Measurements from ENCODE around the gene ST3GAL3.

Gene ST3GAL3

DNA sequence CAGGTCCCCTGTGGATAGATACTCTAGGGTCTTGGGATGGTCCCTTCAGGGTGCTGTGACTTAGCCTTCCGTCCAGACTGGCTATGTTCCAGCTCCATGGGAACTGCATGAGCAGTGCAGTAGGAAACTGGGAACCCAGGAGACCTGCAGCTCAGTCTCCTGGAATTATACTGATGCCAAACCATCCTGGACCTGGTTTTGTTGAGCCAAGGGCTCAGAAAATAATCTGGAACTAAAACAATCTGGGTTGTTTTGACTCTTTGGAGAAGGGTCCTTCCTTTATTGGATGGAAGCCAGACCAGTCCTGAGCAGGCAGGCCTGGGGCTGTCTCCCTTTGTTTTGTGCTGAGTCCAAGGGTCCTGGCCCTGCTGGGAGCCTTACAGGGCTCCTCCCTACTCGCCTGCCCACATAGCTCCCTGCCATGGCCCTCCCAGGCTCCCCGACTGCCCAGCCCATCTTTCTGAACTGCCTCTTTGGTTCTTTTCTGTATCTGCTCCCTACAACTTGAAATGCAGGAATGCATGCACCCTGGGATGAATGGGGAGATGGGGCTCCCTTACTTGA, 240.6 kb downstream of the ST3GAL3 start:
- H3K27ac Mint-ChIP-seq, result peak overlapping the region; percentile 96
- peaks cover 55% of the 10 kb centered on the region for H3K4me1 Mint-ChIP-seq (ENCODE audit: low read depth)

DNA sequence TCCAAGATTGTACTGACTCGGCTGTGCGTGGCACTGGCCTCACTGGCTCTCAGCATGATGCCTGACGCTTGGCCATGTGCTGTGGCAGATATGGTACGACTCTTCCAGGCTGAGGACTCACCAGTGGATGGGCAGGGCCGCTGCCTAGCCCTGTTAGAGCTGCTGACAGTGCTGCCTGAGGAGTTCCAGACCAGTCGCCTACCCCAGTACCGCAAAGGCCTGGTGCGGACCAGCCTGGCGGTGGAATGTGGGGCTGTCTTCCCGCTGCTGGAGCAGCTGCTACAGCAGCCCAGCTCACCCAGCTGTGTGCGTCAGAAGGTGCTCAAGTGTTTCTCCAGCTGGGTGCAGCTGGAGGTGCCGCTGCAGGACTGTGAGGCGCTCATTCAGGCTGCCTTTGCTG, 242.3 kb downstream of the ST3GAL3 start:
- Mint-ChIP-seq H3K27me3 (no peaks in the 10 kb centered on the region), H3K9me3 (ENCODE audit: low read depth) (no peaks in the 10 kb centered on the region), H3K4me3 (no peak overlapping the region), H3K36me3 (peaks cover 5% of the 10 kb centered on the region), H3K27ac (no peak overlapping the region), H3K4me1 (ENCODE audit: low read depth) (peaks cover 48% of the 10 kb centered on the region)

More for the DNA sequence above, 240.6 kb downstream of the ST3GAL3 start:
- Mint-ChIP-seq H3K4me3 (peak overlapping the region; percentile 95), H3K36me3 (peaks cover 5% of the 10 kb centered on the region), H3K9me3 (ENCODE audit: low read depth) (no peaks in the 10 kb centered on the region), H3K27me3 (no peaks in the 10 kb centered on the region)

DNA sequence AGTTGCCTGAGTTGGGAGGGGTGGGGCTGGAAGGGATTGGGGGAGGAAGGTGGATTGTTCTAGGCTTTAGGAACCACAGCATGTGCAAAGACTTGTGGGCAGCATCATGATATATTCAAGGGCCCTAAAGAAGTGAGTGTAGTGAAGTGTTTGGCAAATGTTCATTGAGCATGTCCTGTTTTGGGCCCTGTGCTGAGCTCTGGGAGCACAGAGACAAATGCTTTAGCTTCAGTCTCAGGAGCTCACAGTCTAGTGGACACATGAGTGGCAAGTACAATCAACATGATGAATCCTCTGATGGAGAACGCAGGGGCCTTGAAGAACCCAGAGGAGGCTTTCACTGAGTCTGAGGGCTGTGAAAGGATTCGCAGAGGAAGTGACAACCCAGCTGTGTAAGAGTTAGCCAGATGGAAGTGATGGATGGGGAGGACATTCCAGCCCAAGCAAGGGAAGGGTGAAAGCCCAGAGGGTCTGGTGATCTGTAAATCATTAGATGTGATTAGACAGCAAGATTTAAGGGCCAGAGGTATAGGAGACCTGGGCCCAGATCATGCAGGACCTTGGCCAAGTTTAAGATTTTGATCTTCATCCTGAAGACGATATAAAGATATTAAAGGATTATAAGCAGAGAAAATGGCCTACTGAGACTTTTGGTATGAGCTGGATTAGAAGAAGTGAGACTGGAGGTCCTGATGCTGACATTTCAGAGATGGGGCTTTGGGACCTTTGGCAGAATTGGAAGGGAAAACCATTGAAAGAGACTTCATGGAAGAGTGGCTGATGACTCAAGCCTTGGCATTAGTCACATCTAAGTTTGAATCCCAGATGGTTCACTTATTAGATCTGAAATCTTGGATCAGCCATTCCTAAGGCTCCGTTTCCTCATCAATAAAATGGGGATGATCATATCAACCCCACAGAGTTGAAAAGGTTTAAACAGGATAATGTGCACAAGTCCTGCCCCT, 244.0 kb downstream of the ST3GAL3 start:
- no peaks in the 10 kb centered on the region for H3K27me3 Mint-ChIP-seq
- peaks cover 5% of the 10 kb centered on the region for H3K36me3 Mint-ChIP-seq
- peaks cover 35% of the 10 kb centered on the region for H3K4me1 Mint-ChIP-seq (ENCODE audit: low read depth)
- H3K9me3 Mint-ChIP-seq (ENCODE audit: low read depth), result no peaks in the 10 kb centered on the region
- H3K27ac Mint-ChIP-seq, result no peak overlapping the region
- H3K4me3 Mint-ChIP-seq, result no peak overlapping the region

- no peak overlapping the region for H3K4me3 Mint-ChIP-seq
- no peaks in the 10 kb centered on the region for H3K27me3 Mint-ChIP-seq
- peaks cover 8% of the 10 kb centered on the region for H3K36me3 Mint-ChIP-seq
- H3K27ac Mint-ChIP-seq, result no peak overlapping the region
- H3K4me1 Mint-ChIP-seq (ENCODE audit: low read depth), result peaks cover 30% of the 10 kb centered on the region
- no peaks in the 10 kb centered on the region for H3K9me3 Mint-ChIP-seq (ENCODE audit: low read depth)
Measured at GRCh38 chr1:43952731-43953346, 245.5 kb downstream of the ST3GAL3 start.

- Mint-ChIP-seq H3K4me3 (no peak overlapping the region), H3K27ac (no peak overlapping the region), H3K9me3 (ENCODE audit: low read depth) (no peaks in the 10 kb centered on the region), H3K36me3 (peaks cover 10% of the 10 kb centered on the region), H3K4me1 (ENCODE audit: low read depth) (peaks cover 27% of the 10 kb centered on the region), H3K27me3 (no peaks in the 10 kb centered on the region)
Measured at GRCh38 chr1:43953361-43953760, 246.0 kb downstream of the ST3GAL3 start.

- Mint-ChIP-seq H3K4me3 (no peak overlapping the region), H3K27ac (no peak overlapping the region), H3K9me3 (ENCODE audit: low read depth) (no peaks in the 10 kb centered on the region), H3K4me1 (ENCODE audit: low read depth) (peaks cover 20% of the 10 kb centered on the region), H3K36me3 (peaks cover 11% of the 10 kb centered on the region), H3K27me3 (no peaks in the 10 kb centered on the region)
Measured at GRCh38 chr1:43954036-43954435, 246.7 kb downstream of the ST3GAL3 start.

DNA sequence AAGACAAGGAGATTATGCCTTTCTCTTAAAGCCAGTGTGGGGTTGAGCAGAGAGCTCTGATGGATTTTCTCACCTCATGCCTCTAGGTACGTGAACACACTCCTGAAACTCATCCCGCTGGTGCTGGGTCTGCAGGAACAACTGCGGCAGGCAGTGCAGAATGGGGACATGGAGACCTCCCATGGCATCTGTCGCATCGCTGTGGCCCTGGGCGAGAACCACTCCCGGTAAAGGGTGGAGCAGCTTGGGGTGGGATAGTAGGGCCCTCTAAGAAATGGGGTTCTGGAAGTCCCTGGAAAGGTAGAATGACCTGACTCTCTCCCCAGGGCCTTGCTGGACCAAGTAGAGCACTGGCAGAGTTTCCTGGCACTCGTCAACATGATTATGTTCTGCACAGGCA, 248.9 kb downstream of the ST3GAL3 start:
- Mint-ChIP-seq H3K4me1 (ENCODE audit: low read depth) (peaks cover 7% of the 10 kb centered on the region), H3K36me3 (peaks cover 8% of the 10 kb centered on the region), H3K4me3 (no peak overlapping the region), H3K9me3 (ENCODE audit: low read depth) (no peaks in the 10 kb centered on the region), H3K27ac (no peak overlapping the region), H3K27me3 (no peaks in the 10 kb centered on the region)

DNA sequence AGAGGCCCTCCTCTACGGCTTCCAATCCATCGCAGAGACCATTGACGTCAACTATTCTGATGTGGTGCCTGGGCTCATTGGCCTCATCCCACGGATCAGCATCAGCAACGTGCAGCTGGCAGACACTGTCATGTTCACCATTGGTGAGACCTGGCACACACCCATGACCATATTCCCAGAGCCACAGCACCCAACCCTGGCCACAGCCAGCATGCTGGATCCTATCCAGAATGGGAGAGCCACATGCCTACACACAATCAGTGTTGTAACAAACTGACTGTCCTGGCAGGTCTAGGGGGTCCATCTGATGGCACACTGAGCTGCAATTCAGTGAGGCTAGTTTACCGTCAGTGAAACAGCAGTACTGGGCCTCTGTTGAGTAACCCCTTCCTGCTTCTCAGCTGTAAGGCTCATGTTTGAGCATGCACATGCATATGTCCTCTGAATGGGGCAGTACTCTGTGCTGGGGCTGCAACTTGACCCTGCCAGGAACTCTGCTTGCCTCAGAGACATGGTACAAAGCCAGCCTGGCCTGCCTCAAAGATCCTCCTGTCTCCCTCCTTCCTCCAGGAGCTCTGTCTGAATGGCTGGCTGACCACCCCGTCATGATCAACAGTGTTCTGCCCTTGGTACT, 250.2 kb downstream of the ST3GAL3 start:
- Mint-ChIP-seq H3K27ac (no peak overlapping the region), H3K9me3 (ENCODE audit: low read depth) (no peaks in the 10 kb centered on the region), H3K4me1 (ENCODE audit: low read depth) (no peaks in the 10 kb centered on the region), H3K27me3 (no peaks in the 10 kb centered on the region), H3K36me3 (peaks cover 11% of the 10 kb centered on the region), H3K4me3 (no peak overlapping the region)

DNA sequence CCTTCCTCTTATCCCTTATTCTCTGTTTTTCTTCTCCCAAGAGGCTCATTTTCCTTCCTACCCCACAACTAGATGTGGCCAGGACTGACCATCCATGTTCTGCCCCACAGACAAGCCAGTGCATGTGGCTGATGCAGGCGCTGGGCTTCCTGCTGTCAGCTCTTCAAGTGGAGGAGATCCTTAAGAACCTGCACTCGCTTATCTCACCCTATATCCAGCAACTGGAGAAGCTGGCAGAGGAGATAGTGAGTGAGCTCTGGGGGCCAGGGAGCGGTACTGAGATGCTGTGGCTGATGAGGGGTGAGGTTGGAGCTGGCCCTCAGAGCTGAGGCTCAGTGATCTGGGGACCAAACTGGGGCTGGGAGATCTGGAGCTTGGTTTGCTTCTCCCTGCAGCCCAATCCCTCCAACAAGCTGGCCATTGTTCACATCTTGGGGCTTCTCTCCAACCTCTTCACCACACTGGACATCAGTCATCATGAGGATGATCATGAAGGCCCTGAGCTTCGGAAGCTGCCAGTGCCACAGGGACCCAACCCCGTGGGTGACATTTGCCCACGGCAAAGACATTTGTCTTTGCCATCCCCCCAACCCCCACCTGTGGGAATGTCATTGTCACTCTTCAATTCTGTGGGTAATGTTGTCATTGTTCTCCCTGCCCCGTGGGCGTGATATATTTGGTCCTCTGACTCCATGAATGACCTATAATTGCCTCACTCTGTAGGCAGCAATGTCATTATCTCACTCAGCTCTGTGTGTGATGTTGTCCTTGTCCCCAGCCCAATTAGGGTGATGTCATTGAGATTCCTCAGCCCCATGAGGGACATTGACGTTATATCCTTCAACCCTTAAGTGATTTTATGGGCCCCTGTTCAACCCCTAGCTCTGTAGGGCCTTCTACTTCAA, 251.3 kb downstream of the ST3GAL3 start:
- H3K27ac Mint-ChIP-seq, result no peak overlapping the region
- no peak overlapping the region for H3K4me3 Mint-ChIP-seq
- no peaks in the 10 kb centered on the region for H3K27me3 Mint-ChIP-seq
- H3K4me1 Mint-ChIP-seq (ENCODE audit: low read depth), result no peaks in the 10 kb centered on the region
- H3K36me3 Mint-ChIP-seq, result peaks cover 14% of the 10 kb centered on the region
- H3K9me3 Mint-ChIP-seq (ENCODE audit: low read depth), result no peaks in the 10 kb centered on the region

DNA sequence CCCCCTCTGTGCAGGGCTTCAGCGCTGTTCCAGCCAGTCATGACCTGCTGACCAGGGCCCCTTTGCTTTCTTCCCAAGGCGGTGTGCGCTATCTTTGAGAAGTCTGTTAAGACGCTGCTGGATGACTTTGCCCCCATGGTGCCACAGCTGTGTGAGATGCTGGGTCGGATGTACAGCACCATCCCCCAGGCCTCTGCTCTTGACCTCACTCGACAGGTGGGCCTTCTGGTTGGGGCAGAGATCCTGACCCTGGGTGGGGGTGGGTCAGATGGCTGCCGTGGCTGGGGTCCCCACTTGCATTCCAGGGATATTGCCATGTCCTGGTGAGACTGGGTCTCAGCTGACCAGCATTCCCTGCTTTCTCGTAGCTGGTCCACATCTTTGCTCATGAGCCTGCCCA, 253.5 kb downstream of the ST3GAL3 start:
- Mint-ChIP-seq H3K27ac (no peak overlapping the region), H3K9me3 (ENCODE audit: low read depth) (no peaks in the 10 kb centered on the region), H3K4me3 (no peak overlapping the region), H3K4me1 (ENCODE audit: low read depth) (no peaks in the 10 kb centered on the region), H3K27me3 (no peaks in the 10 kb centered on the region), H3K36me3 (peaks cover 14% of the 10 kb centered on the region)

GRCh38 chr1:43961692-43962091, 254.4 kb downstream of the ST3GAL3 start:
- Mint-ChIP-seq H3K9me3 (ENCODE audit: low read depth) (no peaks in the 10 kb centered on the region), H3K4me3 (no peak overlapping the region), H3K4me1 (ENCODE audit: low read depth) (no peaks in the 10 kb centered on the region), H3K36me3 (peaks cover 16% of the 10 kb centered on the region), H3K27ac (no peak overlapping the region), H3K27me3 (no peaks in the 10 kb centered on the region)

GRCh38 chr1:43962324-43962723, 255.0 kb downstream of the ST3GAL3 start:
- Mint-ChIP-seq H3K4me3 (no peak overlapping the region), H3K27ac (no peak overlapping the region), H3K4me1 (ENCODE audit: low read depth) (no peaks in the 10 kb centered on the region), H3K9me3 (ENCODE audit: low read depth) (no peaks in the 10 kb centered on the region), H3K36me3 (peaks cover 14% of the 10 kb centered on the region), H3K27me3 (no peaks in the 10 kb centered on the region)

- Mint-ChIP-seq H3K27me3 (no peaks in the 10 kb centered on the region), H3K27ac (no peak overlapping the region), H3K36me3 (peaks cover 16% of the 10 kb centered on the region), H3K4me3 (no peak overlapping the region), H3K9me3 (ENCODE audit: low read depth) (no peaks in the 10 kb centered on the region), H3K4me1 (ENCODE audit: low read depth) (no peaks in the 10 kb centered on the region)
Measured at GRCh38 chr1:43963006-43963405, 255.7 kb downstream of the ST3GAL3 start.

- H3K36me3 Mint-ChIP-seq, result peaks cover 13% of the 10 kb centered on the region
- no peak overlapping the region for H3K4me3 Mint-ChIP-seq
- no peaks in the 10 kb centered on the region for H3K4me1 Mint-ChIP-seq (ENCODE audit: low read depth)
- H3K27ac Mint-ChIP-seq, result no peak overlapping the region
- no peaks in the 10 kb centered on the region for H3K9me3 Mint-ChIP-seq (ENCODE audit: low read depth)
- H3K27me3 Mint-ChIP-seq, result no peaks in the 10 kb centered on the region
Measured at GRCh38 chr1:43963890-43964289, 256.6 kb downstream of the ST3GAL3 start.

All from activated naive CD8-positive, alpha-beta T cell (primary cell).